H9 (cell line): ENCODE measurements around the gene GIMAP7. TPM values are rescaled to one million over a fixed set of nuclear protein-coding genes. Genes with fewer than 3 reads are reported as not detected.

Experiments used
- DNase-seq: peaks from one replicate; pipeline ENCODE4 v3.0.0-alpha.2; 2017
- H2AFZ ChIP-seq: one replicate; pipeline ENCODE4 v1.6.1; 2013; ENCODE audit warnings: mild to moderate bottlenecking, low read length, control low read depth, moderate library complexity
- H2AK5ac ChIP-seq: 2 replicates; pipeline ENCODE4 v1.6.1; 2013; ENCODE audit warnings: low read length, control low read depth, mixed read lengths; ENCODE audit not compliant: insufficient read length
- H2BK120ac ChIP-seq: one replicate; pipeline ENCODE4 v1.6.1; 2013; ENCODE audit warnings: low read depth, mild to moderate bottlenecking, low read length, control low read depth, inconsistent platforms; ENCODE audit not compliant: poor library complexity, severe bottlenecking
- H2BK12ac ChIP-seq: 2 replicates; pipeline ENCODE4 v1.6.1; 2013; ENCODE audit warnings: low read length, control low read depth, mixed read lengths, low read depth; ENCODE audit not compliant: insufficient read length
- H2BK15ac ChIP-seq: 2 replicates; pipeline ENCODE4 v1.6.1; 2013; ENCODE audit warnings: low read depth, low read length, control low read depth
- H2BK20ac ChIP-seq: one replicate; pipeline ENCODE4 v1.6.1; 2013; ENCODE audit warnings: low read depth, mild to moderate bottlenecking, low read length, control low read depth, inconsistent platforms; ENCODE audit not compliant: poor library complexity, severe bottlenecking
- H2BK5ac ChIP-seq: 2 replicates; pipeline ENCODE4 v1.6.1; 2013; ENCODE audit warnings: low read length, control low read depth, mixed read lengths; ENCODE audit not compliant: insufficient read length
- H3K14ac ChIP-seq: 2 replicates; pipeline ENCODE4 v1.6.1; 2013; ENCODE audit warnings: low read length, control low read depth; ENCODE audit not compliant: insufficient read depth
- H3K18ac ChIP-seq: 2 replicates; pipeline ENCODE4 v1.6.1; 2013; ENCODE audit warnings: low read depth, mild to moderate bottlenecking, mixed read lengths, low read length, control low read depth; ENCODE audit not compliant: insufficient read length
- H3K23ac ChIP-seq: 2 replicates; pipeline ENCODE4 v1.6.1; 2013; ENCODE audit warnings: low read length, control low read depth, mixed read lengths, low read depth; ENCODE audit not compliant: insufficient read length
- H3K23me2 ChIP-seq: 2 replicates; pipeline ENCODE4 v1.6.1; 2013; ENCODE audit warnings: low read depth, mild to moderate bottlenecking, mixed read lengths, low read length, control low read depth; ENCODE audit not compliant: insufficient read length, poor library complexity, severe bottlenecking
- H3K27ac ChIP-seq: 2 replicates; pipeline ENCODE4 v1.5.1; 2013; ENCODE audit warnings: low read length, control low read depth, mixed read lengths, low read depth; ENCODE audit not compliant: insufficient read length
- H3K27me3 ChIP-seq: 2 replicates; pipeline ENCODE4 v1.6.1; 2013; ENCODE audit warnings: low read length, control low read depth, inconsistent platforms; ENCODE audit not compliant: insufficient read depth
- H3K4ac ChIP-seq: 2 replicates; pipeline ENCODE4 v1.6.1; 2013; ENCODE audit warnings: low read depth, mild to moderate bottlenecking, control low read depth, inconsistent platforms, low read length, moderate library complexity
- H3K4me1 ChIP-seq: 2 replicates; pipeline ENCODE4 v1.6.1; 2013; ENCODE audit warnings: low read length, control low read depth, inconsistent platforms; ENCODE audit not compliant: insufficient read depth
- H3K4me2 ChIP-seq: 2 replicates; pipeline ENCODE4 v1.6.1; 2013; ENCODE audit warnings: low read length, control low read depth, mixed read lengths; ENCODE audit not compliant: insufficient read length, insufficient read depth
- H3K56ac ChIP-seq: 2 replicates; pipeline ENCODE4 v1.6.1; 2013; ENCODE audit warnings: low read depth, mild to moderate bottlenecking, mixed read lengths, low read length, control low read depth; ENCODE audit not compliant: insufficient read length
- H3K79me1 ChIP-seq: 2 replicates; pipeline ENCODE4 v1.6.1; 2013; ENCODE audit warnings: low read depth, mild to moderate bottlenecking, moderate library complexity, low read length, control low read depth, inconsistent platforms; ENCODE audit not compliant: insufficient read depth, poor library complexity, severe bottlenecking
- H3K79me2 ChIP-seq: 2 replicates; pipeline ENCODE4 v1.6.1; 2013; ENCODE audit warnings: low read length, control low read depth, inconsistent platforms; ENCODE audit not compliant: insufficient read depth
- H3K9ac ChIP-seq: 2 replicates; pipeline ENCODE4 v1.6.1; 2013; ENCODE audit warnings: low read length, control low read depth, mixed read lengths; ENCODE audit not compliant: insufficient read length; ENCODE audit errors: extremely low read depth
- H3K9me3 ChIP-seq: one replicate; pipeline ENCODE4 v1.6.1; 2013; ENCODE audit warnings: low read depth, low read length, inconsistent platforms; ENCODE audit not compliant: control insufficient read depth
- H3T11ph ChIP-seq: one replicate; pipeline ENCODE4 v1.6.1; 2013; ENCODE audit warnings: mild to moderate bottlenecking, low read length, control low read depth, inconsistent platforms
- H4K20me1 ChIP-seq: one replicate; pipeline ENCODE4 v1.6.1; 2013; ENCODE audit not compliant: control insufficient read depth, insufficient read length, insufficient read depth
- H4K5ac ChIP-seq: 2 replicates; pipeline ENCODE4 v1.6.1; 2013; ENCODE audit warnings: low read depth, mild to moderate bottlenecking, mixed read lengths, low read length, control low read depth; ENCODE audit not compliant: insufficient read length
- H4K8ac ChIP-seq: replicated peaks from 2 replicates; pipeline ENCODE4 v1.6.1; 2013; ENCODE audit warnings: low read length, control low read depth, mixed read lengths, low read depth; ENCODE audit not compliant: insufficient read length
- H4K91ac ChIP-seq: 2 replicates; pipeline ENCODE4 v1.6.1; 2013; ENCODE audit warnings: low read depth, mild to moderate bottlenecking, moderate library complexity, mixed read lengths, low read length, control low read depth; ENCODE audit not compliant: insufficient read length
- H3K27ac Mint-ChIP-seq, 3 experiments: 2 replicates in 2 of 3; 3 replicates in 1 of 3; pipeline ENCODE4 v1.8.0; 2020 to 2021; ENCODE audit warnings: mixed read lengths in 3 of 3, mild to moderate bottlenecking in 1 of 3, moderate library complexity in 1 of 3
- H3K27me3 Mint-ChIP-seq: 2 replicates; pipeline ENCODE4 v1.8.0; 2021; ENCODE audit warnings: low read depth, mild to moderate bottlenecking, moderate library complexity, mixed read lengths
- H3K36me3 Mint-ChIP-seq, 3 experiments: 2 replicates in 2 of 3; 3 replicates in 1 of 3; pipeline ENCODE4 v1.8.0; 2020 to 2021; ENCODE audit warnings: low read depth in 3 of 3, mixed read lengths in 3 of 3; ENCODE audit not compliant: insufficient read depth in 1 of 3
- H3K4me1 Mint-ChIP-seq, 2 experiments: 2 replicates each; pipeline ENCODE4 v1.8.0; 2020; ENCODE audit warnings: mixed read lengths in 2 of 2
- H3K4me3 Mint-ChIP-seq, 2 experiments: 2 replicates in 1 of 2; 3 replicates in 1 of 2; pipeline ENCODE4 v1.8.0; 2020 to 2021; ENCODE audit warnings: mild to moderate bottlenecking in 2 of 2, mixed read lengths in 2 of 2, moderate library complexity in 1 of 2
- H3K9me3 Mint-ChIP-seq, 2 experiments: 2 replicates in 1 of 2; 3 replicates in 1 of 2; pipeline ENCODE4 v1.8.0; 2020; ENCODE audit warnings: mild to moderate bottlenecking in 2 of 2, mixed read lengths in 2 of 2, moderate library complexity in 1 of 2
- WGBS: extraction: QIAGEN DNeasy Blood & Tissue Kit; methylation state at CpG from one replicate; pipeline ENCODE4 v1.1.7; 2013; ENCODE audit warnings: missing lambda C conversion rate, low lambda C conversion rate, mixed read lengths; ENCODE audit not compliant: insufficient read length; ENCODE audit errors: extremely low coverage; 5-methylcytosine and 5-hydroxymethylcytosine counted together
- total RNA-seq: library from RNA; stranded (reverse); gene quantifications from 2 replicates; pipeline ENCODE4 v1.2.1, GENCODE V29; 2021
- TF ChIP-seq, protein P1 (sequence below): fragments of 200-600 bp; sonication (generic); conservative IDR thresholded peaks from 3 replicates; pipeline ENCODE4 v1.8.0; 2021; ENCODE audit warnings: antibody characterized with exemption, mild to moderate bottlenecking

GIMAP7 gene
- total RNA-seq, 1 experiment from 2014 or later = not detected

DNA sequence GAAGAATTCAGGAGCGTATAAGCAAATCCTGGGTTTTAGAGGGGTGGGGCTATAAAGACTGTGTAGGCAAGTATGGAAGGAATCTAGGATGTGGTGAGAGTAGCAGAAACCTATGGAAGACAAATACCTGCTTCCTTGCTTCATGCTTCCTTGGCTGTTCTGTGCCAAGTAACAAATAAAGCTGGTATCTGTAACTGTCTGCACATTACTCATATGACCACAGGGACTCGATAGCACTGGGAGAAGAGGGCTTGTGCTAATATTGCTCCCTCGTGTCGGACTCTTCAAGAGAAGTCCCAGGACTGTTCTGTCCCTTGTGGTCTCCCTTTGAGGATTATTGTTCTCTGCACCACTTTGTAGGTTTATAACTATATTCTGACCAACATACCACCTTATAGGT, 11.5 kb upstream of the GIMAP7 start:
- Histone ChIP-seq H3K27ac (no peak overlapping the region), H3T11ph (no peak overlapping the region), H3K27me3 (no peaks in the 10 kb centered on the region), H3K14ac (no peak overlapping the region), H2BK20ac (no peak overlapping the region), H3K79me2 (no peaks in the 10 kb centered on the region), H2BK120ac (no peak overlapping the region), H3K18ac (no peak overlapping the region), H3K56ac (no peak overlapping the region), H3K9ac (no peak overlapping the region), H3K23me2 (no peaks in the 10 kb centered on the region), H4K20me1 (no peaks in the 10 kb centered on the region), H2AFZ (no peak overlapping the region), H2AK5ac (no peak overlapping the region), H2BK15ac (no peak overlapping the region), H3K23ac (no peak overlapping the region), H2BK12ac (no peak overlapping the region), H4K5ac (no peak overlapping the region), H3K4me1 (no peaks in the 10 kb centered on the region), H4K91ac (no peak overlapping the region), H4K8ac (no peak overlapping the region), H3K4ac (no peak overlapping the region), H3K9me3 (no peaks in the 10 kb centered on the region), H2BK5ac (no peak overlapping the region), H3K4me2 (no peak overlapping the region), H3K79me1 (no peaks in the 10 kb centered on the region)
- H3K4me3 Mint-ChIP-seq = no peak overlapping the region
- H3K4me1 Mint-ChIP-seq = no peaks in the 10 kb centered on the region
- no peak overlapping the region for H3K27ac Mint-ChIP-seq
- no CpG with 5 or more reads among the region's 4 CpGs for WGBS
- peaks cover 7 to 19% of the 10 kb centered on the region in 2 experiments; a peak in 3 of 5 replicates for H3K9me3 Mint-ChIP-seq
- peaks cover 47% of the 10 kb centered on the region for H3K27me3 Mint-ChIP-seq
- TF ChIP-seq, protein P1, sequence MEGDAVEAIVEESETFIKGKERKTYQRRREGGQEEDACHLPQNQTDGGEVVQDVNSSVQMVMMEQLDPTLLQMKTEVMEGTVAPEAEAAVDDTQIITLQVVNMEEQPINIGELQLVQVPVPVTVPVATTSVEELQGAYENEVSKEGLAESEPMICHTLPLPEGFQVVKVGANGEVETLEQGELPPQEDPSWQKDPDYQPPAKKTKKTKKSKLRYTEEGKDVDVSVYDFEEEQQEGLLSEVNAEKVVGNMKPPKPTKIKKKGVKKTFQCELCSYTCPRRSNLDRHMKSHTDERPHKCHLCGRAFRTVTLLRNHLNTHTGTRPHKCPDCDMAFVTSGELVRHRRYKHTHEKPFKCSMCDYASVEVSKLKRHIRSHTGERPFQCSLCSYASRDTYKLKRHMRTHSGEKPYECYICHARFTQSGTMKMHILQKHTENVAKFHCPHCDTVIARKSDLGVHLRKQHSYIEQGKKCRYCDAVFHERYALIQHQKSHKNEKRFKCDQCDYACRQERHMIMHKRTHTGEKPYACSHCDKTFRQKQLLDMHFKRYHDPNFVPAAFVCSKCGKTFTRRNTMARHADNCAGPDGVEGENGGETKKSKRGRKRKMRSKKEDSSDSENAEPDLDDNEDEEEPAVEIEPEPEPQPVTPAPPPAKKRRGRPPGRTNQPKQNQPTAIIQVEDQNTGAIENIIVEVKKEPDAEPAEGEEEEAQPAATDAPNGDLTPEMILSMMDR = no peak
- H3K36me3 Mint-ChIP-seq = no peaks in the 10 kb centered on the region
- DNase-seq = no peak
